ENCODE measurements around the gene CDKL1.
"Not testable (repeated sequence)": the region's sequence is repeated elsewhere in the genome, so short reads cannot be mapped to it uniquely, and the experiment has no call there.

Gene CDKL1

DNA sequence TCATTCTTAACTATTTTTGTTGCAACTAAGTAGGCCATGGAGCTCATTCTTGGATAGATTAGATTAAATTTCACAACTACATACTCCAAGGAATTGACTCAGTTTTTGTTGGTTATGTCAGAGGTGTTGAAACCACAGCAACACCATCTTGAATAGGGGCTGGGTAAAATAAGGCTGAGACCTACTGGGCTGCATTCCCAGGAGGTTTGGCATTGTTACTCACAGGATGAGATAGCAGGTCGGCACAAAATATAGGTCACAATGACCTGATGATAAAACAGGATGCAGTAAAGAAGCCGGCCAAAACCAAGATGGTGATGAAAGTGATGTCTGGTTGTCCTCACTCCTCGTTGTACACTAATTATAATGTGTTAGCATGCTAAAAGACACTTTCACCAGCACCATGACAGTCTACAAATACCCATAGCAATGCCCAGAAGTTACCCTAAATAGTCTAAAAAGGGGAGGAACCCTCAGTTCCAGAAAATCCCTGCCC, 63.6 kb downstream of the CDKL1 start:
- no peak for DNase-seq (ENCODE audit: low spot score)

DNA sequence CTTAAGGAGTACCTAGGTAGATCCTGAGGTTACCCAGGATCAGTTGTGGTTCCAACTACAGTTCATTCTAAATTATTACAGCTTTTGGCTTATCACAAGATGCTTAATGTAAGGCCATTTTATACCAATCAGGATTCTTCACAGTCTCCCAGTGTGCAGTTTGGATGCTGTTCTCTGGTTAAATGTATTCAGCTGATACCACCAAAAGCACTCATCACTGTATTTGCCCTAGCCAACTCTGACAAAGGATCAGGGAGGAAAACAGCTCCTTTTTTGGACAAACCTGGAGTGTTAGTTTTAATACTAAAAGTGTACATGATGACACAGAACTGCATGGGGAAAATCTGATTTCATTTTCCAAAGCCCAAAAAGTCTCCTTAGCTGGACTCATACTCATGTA, 65.1 kb downstream of the CDKL1 start:
- DNase-seq (ENCODE audit: low spot score) = no peak

DNA sequence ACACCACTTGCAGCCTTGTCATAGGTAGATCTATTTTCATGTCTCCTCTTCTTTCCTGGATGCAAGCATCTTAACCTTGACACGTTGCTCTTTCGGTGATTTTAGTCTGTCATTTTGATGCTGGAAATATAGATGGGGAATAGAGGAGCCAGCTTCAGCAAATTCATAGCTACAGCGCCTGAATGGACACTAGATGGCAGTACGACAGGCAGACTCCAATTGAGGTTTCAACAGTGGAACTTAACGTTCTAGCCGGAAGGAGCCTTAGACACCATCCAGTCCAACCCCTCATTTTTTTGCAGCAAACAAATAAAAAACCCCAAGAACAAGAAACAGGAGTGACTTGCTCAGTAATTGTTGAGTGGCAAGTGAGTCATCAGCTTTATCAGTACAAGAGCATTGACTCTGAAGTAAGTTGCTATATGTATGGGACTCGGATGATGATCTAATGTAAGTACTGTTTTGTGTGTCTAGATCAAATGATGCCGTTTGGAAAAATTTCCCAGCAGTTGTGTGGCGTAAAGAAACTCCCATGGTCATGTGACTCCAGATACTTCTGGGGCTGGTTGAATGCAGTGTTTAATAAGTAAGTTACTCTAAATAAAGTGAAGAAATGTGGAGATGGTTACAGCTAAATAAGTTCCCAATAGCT, 75.5 kb downstream of the CDKL1 start:
- peak; percentile 48 for DNase-seq (ENCODE audit: low spot score)

DNA sequence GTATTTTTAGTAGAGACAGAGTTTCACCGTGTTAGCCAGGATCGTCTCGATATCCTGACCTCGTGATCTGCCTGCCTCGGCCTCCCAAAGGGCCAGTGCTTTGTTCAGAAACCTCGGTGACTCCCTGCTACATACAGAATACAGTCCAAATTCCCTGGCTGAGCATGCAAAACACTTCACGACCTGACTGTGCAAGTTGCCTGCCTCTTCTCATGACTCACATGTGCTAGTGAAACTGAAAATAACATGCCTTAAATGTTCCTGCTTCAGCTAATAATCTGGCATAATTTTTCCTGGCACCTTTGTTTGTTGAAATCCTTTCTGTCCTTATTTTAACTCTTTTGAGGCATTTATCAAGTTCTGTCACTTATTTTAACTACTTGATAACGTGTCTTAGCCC, 76.4 kb downstream of the CDKL1 start:
- DNase-seq (ENCODE audit: low spot score) = no peak

DNA sequence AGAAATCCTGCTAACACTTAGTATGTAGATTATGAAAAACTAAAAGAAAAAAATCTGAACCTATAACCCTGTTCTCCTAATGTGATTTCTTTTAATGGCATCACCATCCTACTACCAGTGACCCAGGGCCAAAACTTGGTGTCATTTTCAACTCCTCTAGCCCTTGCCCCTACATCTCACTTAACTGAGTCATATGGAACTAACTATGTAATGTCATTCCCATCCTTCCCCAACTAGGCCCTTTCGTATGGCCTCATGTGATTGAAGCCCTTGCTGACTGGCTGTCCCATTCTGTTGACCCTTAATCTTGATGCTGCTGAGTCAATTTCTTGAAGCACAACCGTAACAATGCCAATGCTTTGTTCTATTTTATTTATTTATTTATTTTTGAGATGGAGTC, 77.0 kb downstream of the CDKL1 start:
- DNase-seq (ENCODE audit: low spot score) = no peak

DNA sequence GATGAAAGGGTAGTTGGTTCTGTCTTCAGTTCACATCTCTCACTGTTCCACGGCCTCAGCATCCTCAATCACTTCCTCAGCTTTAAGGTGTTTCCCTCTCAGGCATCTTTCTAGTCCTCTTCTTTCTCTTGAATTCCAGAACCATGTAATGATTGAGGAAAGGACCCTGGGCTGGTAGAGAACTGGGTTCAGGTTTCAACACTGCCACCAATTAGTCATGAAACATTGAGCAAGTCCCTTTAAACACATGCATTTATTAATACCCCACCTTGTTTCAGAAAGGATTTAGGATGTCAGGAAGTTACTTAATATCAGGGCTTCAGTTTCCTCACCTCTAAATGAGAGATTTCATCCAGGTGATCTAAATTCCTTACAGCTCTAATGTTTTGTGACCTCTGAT, 77.4 kb downstream of the CDKL1 start:
- DNase-seq (ENCODE audit: low spot score) = no peak

DNA sequence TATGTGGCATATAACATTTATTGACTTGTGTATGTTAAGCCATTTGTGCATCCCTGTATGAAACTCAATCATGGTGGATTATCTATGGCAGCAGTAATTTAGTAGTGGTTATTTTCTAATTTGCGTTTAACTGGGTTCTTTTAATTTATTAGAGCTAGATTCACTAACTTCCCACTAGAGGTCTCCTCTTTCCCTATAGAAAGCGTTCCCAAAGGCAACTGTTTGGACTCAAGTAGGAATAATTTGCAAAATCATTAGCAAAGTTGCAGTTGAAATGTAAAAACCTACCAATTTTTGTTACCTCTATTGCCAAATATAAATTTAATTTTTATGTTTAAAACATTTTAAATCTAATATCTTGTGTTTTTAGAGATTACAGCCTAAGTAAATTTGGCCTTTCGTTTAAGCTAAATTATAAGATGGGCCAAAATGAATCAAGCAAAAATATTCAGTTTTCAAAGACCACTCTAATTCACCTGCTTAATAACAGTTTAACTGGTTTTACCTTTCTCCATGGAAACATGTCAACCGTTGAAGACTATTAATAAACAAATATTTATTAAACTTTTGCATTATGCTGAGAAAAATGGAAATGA, 78.6 kb downstream of the CDKL1 start:
- no peak for DNase-seq (ENCODE audit: low spot score)

DNA sequence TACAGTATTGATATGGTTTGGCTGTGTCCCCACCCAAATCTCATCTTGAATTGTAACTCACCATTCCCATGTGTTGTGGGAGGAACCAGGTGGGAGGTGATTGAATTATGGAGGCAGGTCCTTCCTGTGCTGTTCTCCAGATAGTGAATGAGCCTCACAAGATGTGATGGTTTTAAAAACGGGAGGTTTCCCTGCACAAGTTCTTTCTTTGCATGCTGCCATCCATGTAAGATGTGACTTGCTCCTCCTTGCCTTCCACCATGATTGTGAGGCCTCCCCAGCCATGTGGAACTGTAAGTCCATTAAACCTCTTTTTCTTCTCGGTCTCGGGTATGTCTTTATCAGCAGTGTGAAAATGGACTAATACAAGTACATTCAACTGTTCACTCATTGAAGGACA, 82.6 kb downstream of the CDKL1 start:
- DNase-seq (ENCODE audit: low spot score) = not testable (repeated sequence)

DNA sequence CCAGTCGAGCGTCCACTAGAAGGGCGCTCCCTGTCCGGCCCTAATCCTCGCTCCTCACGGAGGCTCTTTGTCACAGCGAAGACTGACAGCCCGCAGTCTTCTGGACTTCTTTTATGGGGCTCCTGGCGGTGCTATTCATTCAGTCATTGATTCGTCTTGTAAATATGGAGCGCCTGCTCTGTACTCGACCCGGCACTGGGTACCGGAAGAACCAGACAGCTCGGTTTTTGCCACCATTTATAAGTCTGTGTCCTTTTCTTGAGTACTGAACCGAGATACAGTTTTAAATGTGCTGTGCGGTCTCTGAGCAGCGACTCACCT, 84.0 kb downstream of the CDKL1 start:
- DNase-seq (ENCODE audit: low spot score) = no peak

DNA sequence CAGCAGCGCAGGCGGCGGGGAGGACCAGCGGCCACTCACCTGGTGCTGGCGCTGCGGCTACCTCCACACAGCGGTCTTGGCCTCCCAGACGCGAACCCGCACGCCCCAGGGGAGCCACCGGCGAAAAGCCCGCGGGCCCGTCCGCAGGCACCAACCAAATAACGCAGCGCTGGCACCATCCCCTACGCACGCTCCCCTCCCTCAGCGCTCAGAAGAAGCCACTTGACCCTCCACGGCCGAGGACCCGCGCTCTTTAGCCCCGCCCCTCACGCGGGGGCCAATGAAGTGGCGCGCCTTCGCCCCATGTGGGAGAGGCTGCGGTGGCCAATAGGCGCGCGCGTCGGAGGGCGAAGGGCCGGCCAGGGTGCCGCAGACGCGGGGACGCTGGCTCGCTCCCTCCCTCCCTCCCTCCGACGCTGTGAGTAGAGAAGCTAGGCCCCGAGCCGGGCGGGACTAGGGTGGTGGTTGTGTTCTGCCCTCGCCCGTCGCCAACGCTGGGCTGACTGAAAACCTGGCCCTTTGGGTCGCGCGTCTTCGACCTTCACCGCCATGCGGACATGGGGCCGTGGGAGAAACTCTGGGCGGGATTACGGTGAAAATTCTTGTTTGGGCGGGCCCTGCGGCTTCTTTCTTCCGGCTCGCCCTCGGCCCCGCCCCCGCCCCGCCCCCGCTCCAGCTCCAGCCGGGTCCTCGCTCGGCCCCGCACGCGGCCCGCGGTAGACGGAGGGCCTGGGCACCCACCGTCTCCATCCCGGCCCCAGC, 84.5 kb downstream of the CDKL1 start, which contains the start of the genes DMAC2L and L2HGDH:
Gene DMAC2L, plus strand, starts transcription at position 353 of the 762 bp plus-strand sequence. CDS start 9,164 bp downstream, outside the sequence.
Gene L2HGDH, minus strand, starts transcription at position 258 of the 762 bp plus-strand sequence. Its CDS starts 79 bp downstream, at position 179.
- peak; percentile 87 for DNase-seq (ENCODE audit: low spot score)

DNA sequence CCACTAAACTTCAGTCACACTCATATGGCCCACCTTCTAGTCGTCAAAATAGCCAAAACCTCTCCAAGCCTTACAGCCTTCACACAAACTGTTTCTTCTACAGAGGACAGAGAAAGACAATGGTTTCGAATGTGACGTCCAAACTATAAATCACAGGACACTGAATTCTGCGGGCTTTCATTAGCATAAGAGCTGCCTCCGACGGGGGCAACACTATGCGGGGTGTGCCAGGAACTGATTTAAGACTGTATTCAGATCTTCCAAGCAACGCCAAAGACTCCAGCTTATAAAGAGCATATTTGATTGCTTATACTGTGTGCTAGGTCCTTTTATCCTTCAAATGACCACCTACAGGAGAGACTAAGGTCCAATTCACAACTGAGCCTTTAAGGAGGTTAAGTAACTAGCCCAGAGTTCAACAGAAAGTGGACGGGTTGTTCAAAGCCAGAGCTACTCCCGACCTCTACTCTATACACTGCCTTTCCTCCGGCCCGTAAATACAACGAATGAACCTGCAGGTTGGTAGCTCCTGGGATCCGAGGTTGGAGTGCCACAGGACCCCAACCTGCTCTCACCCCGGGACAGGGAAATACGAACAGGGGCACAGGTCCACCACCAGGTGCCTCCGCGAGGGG, 85.2 kb downstream of the CDKL1 start:
- peak; percentile 69 for DNase-seq (ENCODE audit: low spot score)

DNA sequence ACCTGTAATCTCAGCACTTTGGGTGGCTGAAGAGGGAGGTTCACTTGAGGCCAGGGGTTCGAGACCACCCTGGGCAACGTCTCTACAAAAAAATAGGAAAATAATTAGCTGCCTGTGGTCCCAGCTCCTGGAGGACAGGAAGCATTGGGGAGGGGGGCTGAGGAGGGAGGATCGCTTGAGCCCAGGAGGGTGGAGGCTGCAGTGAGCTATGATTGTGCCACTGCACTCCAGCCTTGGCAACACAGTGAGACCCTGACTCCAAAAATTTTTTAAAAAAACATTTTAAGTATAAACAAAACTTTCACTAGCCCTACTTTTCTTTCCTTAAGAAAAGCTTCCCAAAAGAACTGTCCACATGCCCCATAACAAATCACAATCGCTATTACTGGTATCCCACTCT, 86.2 kb downstream of the CDKL1 start:
- no peak for DNase-seq (ENCODE audit: low spot score)

DNA sequence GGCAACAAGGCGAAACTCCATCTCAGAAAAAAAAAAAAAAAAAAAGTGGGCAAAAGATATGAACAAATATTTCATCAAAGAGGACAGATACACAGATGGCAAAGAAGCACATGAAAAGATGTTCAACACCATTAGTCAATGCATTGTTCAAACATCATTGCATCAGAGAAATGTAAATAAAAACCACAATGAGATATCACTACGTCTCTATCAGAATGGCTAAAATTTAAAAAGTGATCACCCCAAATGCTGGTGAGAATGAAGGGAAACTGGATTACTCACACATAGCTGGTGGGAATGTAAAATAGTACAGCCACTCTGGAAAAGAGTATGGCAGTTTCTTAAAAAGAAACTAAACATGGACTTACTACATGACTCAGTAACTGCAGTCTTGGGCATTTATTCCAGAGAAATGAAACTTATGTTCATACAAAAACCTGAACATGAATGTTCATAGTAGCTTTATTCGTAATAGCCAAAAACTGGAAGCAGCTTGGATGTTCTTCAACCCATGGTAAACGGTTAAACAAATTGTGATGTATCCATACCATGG, 88.2 kb downstream of the CDKL1 start:
- DNase-seq (ENCODE audit: low spot score) = no peak

DNA sequence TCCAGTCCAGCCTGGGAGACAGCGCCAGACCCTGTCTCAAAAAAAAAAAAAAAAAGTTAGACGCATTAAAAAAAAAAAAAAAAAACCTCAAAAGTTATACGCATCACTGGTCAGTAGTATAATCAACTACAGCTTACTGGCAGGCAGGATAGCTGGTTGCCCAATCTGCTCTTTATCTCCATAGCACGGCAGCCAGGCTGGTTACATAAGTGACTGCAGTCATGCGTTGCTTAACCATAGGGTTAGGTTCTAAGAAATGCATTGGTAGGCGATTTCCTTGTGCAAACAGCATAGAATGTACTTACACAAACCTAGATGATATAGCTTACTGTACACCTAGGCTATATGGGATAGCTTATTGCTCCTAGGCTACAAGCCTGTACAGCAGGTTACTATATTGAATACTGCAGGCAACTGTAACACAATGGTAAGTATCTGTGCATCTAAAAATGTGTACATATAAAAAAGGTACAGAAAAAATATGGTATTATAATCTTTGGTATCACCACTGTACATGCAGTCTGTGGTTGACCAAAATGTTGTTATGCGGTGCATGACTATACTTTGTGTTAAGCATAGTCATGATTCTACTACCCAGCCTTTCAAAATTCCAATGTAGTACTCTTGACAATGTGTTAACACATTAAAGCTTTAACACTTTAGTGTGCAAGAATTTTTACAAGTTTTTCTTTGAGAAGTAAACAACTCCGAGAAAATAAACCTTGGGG, 92.8 kb downstream of the CDKL1 start:
- peak; percentile 46 for DNase-seq (ENCODE audit: low spot score)

DNA sequence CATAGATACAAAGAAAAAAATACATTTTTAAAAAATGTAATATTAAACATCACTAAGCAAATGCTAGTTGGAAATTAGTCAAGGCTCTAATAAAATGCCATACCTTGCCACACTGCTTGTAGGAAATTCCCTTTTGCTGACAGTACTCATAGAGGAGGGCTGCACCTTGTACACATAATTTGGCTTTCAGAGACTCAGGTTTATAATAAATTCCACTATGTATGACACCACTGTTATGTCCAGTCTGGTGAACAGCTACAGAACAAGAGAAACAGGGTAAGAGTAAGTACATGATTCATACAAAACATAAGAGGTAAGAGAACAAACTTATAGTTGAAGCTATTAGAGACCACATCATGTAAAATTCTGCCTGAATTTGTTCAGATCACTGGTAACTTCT, 94.8 kb downstream of the CDKL1 start:
- DNase-seq (ENCODE audit: low spot score) = no peak

DNA sequence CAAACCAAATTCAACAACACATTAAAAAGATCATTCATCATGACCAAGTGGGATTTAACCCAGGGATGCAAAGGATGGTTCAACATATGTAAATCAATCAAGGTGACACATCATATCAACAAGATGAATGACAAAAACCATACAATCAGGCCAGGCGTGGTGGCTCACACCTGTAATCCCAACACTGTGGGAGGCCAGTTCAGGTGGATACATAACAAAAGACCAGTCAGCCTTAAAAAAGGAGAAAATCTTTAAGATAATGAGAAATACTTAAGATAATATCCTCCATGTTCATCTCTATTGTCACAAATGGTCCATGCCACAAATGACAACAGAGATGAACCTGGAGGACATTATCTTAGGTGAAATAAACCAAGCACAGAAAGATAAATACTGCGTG, 97.1 kb downstream of the CDKL1 start:
- no peak for DNase-seq (ENCODE audit: low spot score)

DNA sequence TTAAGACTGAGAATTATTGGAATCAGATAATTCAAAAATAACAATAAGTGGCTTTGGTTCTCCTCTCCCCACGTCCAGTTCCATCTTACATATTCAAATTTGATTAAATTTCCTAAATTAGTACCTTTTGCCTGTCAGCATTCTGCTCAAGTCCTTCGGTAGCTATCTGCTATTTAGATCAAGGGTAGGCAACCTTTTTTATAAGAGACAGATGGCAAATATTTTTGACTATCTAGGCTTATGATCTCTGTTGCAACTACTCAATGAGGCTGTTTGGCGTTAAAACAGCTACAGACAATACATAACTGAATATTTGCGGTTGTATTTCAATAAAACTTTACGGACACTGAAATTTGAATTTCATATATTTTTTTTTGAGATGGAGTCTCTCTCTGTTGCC, 106.4 kb downstream of the CDKL1 start:
- DNase-seq (ENCODE audit: low spot score) = no peak

DNA sequence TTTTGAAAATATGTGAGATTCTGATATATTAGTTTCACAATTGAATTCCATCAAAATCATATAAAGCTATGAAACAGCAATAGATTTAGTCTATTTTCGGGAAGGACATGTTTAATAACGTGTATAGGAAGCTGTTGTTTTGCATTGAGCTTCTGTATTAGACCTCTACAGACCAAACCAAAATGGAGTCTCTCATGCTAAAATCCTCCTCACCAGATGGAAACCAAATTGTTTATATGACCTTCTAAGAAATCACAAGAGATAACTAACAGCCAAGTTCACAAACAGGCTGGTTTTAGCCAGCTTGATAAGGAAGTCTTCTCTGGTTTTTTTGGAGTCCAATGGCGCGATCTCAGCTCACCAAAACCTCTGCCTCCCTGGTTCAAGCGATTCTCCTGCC, 108.5 kb downstream of the CDKL1 start:
- no peak for DNase-seq (ENCODE audit: low spot score)

DNA sequence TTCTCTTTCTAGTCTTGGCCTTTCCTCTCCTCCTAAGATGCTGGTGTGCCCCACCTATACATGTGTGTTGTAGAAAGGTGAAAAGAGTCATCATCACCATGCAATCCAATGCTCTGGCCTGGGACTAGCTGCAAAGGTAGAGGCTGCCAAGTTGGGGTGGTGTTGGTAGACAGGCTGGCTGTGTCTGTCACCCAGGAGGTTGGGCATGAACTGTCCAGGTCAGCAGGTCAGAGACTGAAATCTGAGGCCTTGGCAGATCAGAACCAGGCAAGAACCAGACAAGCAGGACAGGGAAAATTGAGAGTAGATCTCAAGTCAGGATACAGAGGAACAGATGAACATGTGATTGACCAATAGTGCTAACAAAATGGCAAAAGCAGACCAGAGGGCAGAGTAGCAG, 110.8 kb downstream of the CDKL1 start:
- no peak for DNase-seq (ENCODE audit: low spot score)

All from HuH-7.5 (cell line).